Measurements from ENCODE around the gene TENM4.

The TENM4 gene

DNA sequence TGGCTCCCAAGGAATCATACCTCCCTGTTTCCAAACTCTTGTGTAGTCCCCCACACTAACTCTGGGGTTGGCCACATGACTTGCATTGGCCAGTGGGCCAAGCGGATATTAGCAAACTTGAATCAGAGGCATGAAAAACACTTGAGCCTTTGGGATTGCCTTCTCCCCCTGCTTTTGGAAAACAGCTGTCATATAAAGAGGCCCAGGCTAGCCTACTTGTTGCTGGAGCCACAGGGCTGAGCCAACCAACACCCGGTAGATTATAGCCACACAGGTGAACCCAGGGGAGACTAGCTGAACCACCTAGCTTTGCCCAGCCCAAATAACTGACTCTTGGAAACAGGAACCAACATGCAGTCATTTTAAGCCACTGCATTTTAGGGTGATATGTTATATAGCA lies 354.8 kb downstream of the TENM4 start:
- DNase-seq (ENCODE audit: low read depth in 3 of 3), result no peak

DNA sequence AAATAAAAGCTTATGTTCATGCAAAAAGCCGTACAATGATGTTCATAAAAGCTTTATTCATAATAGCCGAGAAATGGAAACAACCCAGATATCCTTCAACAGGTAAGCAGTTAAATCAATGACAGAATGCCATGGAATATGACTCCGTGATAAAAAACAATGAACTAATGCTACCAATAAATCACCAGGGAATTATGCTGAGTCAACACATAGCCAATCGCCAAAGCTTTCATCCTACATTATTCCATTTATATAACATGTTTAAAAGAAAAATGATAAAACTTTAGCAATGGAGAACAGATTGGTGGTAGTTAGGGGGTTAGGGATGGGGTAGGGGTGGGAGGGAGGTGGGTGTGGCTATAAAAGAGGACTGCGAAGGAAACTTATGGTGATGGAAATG lies 356.4 kb downstream of the TENM4 start:
- no peak for DNase-seq (ENCODE audit: low read depth in 3 of 3)

DNA sequence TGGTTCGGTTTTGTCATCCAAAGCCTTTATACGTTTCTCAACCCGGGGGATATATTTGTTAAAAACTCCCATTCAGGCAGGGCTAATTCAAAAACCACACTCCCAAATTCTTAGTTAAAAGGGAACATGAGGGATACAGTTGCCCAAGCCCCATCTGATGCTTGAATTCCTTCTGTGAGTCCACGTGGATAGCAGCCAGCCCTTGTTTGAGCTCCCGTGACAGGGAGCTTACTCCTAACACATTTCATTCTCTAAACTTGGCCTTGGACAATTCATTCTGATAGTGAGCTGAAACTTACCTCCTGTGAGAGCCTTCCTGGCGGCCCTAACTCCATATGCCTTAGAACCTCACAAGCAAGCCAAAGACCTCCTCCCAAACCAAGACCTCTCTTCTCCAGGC lies 357.5 kb downstream of the TENM4 start:
- no peak for DNase-seq (ENCODE audit: low read depth in 3 of 3)

DNA sequence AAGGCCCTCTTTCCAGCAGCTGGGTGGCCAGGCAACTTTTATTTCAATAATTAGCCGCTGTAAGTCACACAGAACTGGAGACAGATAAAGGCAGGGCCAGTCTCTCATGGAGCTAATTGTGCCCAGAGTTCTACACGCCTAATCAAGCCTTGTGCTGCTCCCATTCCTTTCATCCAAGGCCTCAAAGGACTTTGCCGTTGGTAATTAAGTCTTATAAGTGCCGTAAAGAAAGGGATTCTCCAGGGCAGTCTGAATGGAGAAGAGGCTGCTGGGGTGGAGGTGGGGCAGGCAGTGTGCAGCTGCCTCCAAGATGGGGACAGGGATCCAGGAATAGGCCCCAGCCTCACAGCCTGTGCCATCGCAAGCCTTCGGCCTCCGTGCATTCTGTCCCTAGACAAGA lies 357.9 kb downstream of the TENM4 start:
- DNase-seq (ENCODE audit: low read depth in 3 of 3), result no peak

DNA sequence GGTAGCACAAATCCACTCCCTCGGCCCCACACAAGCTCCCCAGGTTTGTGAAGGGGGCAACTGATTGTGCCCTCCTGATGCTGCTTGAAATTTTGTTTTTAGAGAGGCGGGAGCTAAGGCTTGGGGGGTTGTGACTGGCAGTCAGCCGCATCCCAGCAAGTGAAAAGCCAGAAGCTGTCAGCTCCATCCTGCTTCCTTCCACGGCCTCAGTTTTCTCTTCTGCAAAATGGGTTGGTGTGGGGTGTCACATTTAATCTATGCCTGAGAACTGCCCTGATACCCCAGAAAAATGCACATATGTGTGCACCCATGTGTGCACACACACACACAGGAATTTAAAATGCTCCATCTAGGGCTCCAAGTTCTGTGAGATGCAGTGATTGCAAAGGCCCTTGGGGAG lies 358.6 kb downstream of the TENM4 start:
- DNase-seq (ENCODE audit: low read depth in 3 of 3), result no peak

DNA sequence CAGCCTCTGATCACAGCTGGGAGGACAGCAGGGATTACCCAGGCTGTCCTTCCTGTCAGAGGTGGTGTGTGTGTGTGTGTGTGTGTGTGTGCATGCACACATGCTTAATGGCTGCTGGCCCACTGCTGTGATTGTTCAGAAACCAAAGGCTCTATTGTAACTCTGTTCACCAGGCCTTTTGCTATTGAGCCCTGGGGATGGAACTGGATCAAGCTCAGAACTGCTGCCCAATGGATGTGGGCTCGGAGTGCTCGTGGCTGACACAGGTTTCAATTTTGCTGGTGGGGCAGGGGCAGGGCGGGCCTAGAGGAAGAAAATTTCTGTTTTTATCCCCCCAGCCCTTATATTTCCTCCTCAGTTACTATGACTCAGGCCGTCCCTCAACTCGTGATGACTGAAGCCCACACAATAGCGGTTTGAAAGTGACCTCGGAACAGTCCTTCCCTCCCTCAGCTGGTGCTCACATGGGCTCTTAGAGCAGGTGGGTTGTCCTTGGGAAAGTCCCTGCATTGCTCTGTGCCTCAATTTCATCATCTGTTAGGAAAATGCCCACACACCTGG lies 359.3 kb downstream of the TENM4 start:
- DNase-seq (ENCODE audit: low read depth in 3 of 3), result no peak

DNA sequence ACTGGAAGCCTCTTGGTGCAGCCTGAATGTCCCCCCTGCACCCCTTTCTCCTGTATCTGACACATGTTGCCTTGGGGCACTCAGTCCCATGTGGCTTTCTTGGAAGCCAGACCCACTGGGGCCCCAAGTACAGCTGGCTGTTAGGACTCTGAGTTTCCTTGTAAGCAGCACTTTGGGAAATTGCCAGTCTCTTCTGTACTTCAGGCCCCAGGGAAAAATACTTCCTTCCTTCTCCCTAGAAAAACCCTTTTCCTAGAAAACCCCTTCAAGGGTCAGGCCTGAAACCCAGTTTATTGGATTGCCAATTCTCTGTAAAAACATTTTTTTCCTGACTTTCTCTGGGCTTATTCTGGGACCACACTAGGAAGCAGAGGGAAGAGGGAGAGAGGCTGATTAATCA lies 360.3 kb downstream of the TENM4 start:
- DNase-seq (ENCODE audit: low read depth in 3 of 3), result no peak

DNA sequence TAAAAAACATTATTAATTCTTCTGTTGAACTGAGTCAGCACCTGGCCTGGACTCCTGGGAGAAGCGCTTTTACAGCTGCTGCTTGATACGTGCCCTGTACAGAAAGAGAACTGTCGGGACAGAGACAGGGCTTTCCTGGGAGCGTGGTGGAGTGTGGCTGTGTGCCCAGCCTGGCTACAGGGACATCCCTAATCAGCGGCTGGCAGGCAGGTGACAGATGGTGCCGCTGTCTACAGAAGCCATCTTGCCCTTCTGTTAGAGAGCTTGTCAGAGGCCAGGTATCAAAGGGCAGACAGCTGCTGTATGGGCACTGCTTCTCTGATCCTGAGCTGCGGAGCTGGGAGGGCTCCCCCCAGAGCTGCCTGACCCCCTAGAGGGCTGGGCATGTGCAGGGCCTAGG lies 361.8 kb downstream of the TENM4 start:
- no peak for DNase-seq (ENCODE audit: low read depth in 3 of 3)

DNA sequence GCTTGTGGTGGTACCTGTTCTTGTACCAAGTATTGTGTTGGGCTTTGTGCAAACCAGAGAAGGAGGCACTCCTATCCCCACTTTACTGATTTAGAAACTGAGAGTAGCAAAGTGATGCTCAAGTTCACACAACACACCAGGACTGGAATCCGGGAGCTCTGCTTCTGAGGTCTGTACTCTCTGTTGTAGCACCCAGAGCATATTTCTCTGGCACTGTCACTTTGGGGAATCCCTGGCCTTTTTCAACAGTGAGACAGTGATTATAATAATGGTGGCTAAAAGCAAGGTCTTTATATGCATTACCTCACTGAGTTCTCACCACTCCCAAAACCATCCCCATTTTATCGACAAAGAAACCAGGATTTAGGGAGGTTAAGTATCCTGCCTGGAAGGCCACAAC lies 362.4 kb downstream of the TENM4 start:
- DNase-seq (ENCODE audit: low read depth in 3 of 3), result no peak

DNA sequence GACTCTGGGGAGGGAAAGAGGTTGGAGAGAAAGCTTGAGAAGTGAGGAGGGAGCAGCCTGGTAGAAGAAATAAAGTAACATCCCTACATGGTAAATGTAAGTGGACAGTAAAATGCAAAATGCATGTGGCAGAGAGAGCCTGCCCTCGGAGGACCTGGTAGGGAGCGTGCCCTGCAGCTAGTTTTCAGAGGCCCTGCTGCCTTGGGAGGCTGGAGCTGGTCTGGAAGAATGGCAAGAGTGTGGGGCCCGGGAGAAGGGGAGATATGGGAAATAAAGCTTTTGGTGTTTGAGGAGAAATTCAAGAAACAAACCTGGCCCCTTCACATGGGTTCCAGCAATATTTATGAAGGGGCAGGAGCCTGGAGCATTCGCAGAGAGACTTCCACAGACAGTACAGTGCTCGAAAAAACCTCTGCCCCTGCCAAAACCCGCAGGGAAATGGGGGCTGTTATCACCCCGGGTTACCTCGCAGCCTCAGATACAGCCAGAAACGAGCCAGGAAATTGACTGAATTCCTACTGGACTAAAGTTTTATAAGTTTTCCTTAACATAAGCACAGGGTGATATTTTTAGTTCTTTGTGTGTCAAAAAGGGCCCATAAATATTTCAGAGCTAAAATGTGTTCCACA lies 363.0 kb downstream of the TENM4 start:
- no peak for DNase-seq (ENCODE audit: low read depth in 3 of 3)

DNA sequence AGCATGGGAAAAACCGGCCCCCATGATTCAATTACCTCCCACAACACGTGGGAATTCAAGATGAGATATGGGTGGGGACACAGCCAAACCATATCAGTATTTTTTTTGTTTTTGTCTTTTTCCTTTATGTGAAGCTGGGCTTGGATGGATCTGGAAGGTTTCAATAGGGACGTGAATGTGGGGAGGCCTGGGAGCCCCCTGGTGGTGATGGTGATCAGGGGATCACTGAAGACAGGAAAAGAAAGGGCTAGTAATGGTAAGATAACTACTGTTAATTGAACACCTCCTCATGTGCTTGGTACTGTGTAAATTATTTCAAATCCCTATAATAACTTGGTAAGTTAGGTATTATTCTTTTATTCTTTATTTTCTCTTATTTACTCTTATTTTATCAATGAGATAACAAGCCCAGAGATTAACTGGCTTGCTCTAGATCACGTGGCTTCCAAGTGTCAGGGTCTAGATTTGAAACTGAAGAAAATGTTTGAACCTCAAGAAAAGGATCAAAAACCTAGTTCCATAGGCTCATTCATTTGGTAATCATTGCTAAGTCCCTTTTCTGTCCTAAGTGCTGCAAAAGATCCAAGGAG lies 364.2 kb downstream of the TENM4 start:
- DNase-seq (ENCODE audit: low read depth in 3 of 3), result peak in 1 of 3 experiments; percentile 22

DNA sequence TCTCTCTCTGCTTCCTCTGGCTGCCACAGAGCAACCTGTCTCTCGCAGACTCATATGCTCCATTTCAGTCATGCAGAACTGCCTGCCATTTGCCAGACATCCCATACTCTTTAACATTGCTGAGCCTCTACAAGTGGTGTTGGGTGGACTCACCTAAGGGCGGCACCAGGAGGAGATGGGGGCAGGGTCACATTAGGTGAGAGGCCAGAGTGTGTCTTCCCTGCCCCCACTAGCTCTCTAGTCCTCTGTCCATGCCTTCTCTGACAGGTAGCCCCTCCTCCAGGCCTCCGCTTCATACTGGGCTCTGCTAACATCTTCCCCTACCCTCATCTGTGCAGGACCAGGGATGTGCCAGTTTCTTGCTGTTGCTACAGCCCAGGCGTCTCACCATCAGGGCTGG lies 366.3 kb downstream of the TENM4 start:
- no peak for DNase-seq (ENCODE audit: low read depth in 3 of 3)

DNA sequence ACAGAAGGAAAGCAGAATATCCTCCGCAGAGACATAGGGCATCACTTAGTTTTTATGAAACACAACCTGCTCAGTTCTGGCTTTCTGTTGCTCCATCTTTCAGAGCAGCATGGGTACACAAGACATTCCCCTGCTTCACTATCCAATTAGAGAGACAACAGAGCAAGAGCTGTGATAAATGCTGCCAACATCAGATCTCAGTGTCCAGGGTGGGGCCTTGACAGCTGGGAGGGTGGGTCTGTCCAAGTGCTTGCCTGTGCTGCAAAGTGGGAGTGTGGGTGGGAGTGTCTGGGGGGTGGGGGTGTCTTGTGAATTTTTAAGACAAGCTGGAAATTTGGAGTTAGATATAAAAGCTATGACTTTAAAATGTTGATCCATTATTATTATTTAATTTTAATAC lies 369.6 kb downstream of the TENM4 start:
- DNase-seq (ENCODE audit: low read depth in 3 of 3), result no peak

DNA sequence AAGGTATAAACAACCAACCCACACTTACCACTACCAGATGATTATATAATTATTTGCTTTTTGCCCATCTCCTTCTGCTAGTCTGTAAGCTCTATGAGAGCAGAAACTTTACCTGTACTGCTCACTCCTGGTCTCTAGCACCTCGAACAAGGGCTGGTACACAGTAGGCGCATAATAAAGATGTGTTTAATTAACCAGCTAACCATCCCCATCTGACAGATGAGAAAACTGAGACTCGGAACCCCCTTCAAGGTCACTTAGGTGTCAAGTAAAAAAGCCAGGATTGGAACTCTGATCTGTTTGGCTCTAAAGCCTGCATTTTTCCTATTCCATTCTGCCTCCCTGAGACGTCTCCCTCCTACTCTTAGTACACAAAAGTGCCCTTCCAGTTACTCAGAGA lies 370.3 kb downstream of the TENM4 start:
- DNase-seq (ENCODE audit: low read depth in 3 of 3), result no peak

DNA sequence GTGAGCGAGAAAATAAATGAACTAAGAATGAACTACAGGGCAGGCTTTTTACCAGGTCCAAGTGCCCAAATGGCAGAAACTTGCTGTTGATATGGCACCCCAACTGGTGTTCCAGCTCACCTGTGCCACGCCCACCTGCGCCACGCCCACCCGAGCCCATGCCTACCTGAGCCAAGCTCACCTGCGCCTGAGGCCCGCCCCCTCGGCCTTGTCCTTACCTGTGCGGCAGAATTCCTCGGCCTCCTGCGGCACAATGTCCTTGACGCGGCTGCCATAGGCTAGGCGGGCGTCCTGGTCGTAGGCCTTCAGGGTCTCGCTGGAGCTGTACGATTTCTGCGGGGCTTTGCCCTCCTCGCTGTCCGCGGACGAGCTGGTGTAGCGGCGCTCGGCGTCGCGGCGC lies 371.3 kb downstream of the TENM4 start:
- no peak for DNase-seq (ENCODE audit: low read depth in 3 of 3)

DNA sequence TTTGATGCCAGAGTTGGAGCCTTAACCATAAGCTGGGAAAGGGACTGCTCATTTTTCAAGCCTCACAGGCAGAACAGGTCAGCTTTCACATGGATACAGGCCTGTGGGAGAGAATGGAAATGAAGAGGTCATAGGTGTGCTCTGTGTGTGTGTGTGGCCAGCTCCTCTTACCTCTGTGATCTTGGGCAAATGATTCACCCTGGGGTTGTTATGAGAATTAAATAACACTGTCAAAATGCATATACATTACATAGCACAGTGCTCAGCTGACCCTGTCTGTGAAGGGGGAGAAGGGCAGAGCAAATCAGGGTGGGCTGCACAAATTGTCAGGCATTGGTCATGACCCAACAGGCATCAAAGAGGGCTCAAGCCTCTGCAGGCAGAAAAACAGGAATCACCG lies 372.5 kb downstream of the TENM4 start:
- no peak for DNase-seq (ENCODE audit: low read depth in 3 of 3)

DNA sequence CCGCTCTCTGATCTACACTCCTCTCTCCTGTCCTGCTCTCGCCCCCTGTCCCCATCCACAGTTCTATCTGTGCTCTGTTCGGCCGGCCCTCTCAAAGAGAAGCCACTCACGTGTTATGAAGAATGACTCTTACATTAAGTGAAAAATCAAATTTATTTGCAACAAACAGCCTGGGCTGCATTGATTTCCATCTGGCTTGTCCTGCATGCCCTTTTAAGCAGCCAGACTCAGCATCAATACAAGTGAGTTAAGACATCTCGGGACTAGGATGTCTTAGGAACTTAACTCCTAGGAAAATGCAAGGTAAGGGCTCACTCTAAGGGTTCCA lies 373.5 kb downstream of the TENM4 start:
- no peak for DNase-seq (ENCODE audit: low read depth in 3 of 3)

DNA sequence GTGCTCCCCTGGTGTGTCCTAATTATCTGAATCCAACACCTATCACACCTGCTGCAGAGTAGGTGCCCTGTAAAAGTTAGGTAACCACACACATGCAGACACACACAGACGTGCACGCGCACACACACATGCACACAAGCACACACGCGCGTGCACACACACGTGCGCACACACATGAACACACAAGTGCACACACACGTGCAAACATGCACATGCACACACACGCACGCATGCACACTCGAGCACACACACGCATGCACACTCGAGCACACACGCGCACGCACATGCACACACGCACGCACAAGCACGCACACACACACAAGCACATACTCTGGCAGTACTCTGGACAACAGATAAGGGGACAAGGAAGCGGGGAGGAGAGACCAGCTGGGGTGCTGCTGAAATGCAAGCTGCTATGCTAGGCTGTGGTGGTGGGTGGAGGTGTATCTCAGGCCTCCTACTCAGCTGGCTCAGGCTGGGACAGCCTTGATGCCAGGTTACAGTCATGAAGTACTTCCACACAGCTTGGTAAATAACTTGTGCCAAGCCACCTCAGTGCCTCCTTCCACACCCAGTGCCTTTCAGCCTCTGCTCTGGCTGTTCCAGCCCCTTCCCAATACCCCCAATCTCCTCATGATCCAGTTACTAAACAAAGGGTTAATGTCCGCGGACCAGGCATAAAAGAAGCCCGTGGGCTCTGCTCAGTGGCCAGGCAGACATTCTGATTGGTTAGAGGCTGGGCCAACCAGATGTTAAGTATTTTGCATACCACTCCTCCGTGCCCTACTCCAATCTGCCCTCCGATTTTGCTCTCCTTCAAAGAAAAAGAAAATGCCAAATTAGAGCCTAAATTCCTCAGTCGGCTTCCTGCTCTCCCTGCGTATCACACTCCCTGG lies 374.1 kb downstream of the TENM4 start:
- DNase-seq (ENCODE audit: low read depth in 3 of 3), result no peak

DNA sequence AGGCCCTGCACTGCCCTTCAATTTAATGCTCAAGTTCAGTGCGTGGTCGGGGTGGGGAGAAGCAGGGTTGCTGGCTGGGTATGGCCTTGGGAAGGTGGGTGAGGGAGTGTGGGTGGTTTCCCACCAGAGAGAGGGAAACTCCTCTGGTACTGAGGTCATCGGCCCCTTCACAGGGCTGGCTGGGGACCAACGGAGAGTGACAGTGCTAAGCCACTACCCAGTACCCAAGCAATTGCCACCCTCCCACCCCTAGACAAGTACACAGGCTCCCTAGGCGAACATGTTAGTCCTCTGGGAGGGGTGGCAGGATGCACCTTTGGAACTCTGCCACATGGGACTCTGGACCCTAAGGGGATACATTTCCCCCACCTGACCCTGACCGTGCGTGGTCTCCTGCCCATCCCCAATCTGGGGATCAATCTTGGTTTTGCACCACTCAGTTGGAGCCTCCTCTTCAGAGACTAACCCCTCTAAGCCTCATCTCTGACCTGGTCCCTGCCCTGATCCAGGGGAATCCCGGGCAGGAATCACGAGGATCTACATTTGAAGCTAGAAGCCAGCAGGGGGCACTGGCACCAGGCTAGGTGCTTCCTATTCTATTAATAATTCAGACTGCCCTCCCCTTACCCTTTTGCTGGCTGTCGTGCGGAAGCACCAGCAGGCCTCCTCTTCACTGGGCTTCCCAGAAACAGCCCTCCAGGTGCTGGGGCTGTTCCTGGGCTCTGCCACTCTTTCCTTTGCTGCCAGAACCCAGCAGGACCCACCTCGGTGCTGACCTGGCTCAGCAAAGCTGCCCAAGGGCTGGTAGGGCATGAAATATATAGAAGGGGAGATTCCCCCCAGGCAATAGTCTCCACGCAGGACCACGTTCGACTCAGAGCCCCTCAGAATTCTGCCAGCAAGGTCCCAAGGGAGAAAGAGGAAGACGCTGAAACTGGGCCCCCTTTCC lies 377.7 kb downstream of the TENM4 start:
- no peak for DNase-seq (ENCODE audit: low read depth in 3 of 3)

DNA sequence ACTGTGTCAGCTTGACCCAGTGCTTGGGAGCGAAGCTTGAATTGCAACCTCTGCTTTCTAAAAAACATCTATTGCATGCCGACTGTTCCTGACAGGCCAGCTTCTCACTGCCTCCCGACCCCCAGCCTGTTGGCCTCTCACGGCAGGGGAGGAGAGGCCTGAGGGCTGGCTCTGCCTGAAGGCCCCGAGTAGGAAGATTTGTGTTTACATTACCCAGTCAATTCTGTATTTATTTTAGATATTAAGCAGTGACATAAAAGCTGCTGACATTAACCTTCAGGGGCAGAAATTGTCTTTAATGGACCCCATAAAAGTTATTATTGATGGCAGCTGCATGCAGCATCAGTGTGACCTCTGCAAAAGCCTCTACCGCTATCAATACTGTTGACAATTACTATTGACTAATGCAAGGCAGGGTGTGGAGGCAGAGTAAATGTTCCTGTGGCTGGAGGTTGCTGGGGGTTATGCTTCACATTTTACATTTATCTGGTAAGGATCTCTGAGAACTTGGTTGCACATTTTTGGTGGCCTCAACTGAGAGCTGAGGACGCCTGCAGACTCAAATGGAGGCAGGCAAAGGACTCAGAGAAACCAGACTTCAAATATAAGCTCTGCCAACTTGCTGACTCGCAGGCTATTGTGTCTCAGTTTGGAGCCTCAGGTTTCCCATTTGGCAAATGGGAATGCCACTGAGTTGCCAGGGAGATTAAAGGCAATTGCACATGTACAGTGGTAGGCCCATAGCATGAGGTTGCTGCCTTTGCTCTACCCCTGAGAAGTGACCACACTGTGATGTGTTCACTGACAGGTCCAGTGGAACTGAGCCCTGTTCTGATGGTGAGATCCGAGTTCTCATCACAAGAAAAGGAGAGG lies 380.5 kb downstream of the TENM4 start:
- no peak for DNase-seq (ENCODE audit: low read depth in 3 of 3)

DNA sequence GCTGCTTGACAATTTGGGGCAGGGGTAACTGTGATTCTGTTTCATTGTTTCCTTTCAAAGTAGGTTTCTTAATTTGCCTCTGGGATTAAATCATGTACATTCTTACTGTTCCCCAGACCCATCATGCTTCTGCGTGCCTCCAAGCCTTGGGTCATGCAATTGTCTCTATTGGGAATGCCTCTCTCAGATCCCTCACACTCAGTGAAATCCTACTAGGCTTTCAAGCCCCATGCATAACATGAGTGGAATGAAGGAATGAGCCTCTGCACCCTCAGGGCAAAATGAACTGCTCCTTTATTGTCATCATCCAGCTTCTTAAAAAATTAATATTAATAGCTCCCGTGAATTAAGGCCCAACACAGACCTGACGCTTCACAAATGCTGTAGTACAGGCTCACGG lies 381.7 kb downstream of the TENM4 start:
- no peak for DNase-seq (ENCODE audit: low read depth in 3 of 3)

Data from stimulated activated CD4-positive, alpha-beta T cell treated with anti-CD3 and anti-CD28 coated beads, TNF-alpha, amount 100 ng/mL, for 24 hours (primary cell).